Upper lobe of left lung (tissue), 6 donors: Measurements from ENCODE around the gene FBLN2. TPM values are rescaled to one million over a fixed set of nuclear protein-coding genes. Genes with fewer than 3 reads are reported as not detected.

Experiments
- ATAC-seq, 2 donors: fragments of 200-7000 bp; cut with Tn5 transposase; one replicate each; pipeline ENCODE4 v1.9.1; 2022; ENCODE audit warnings: mild to moderate bottlenecking in 2 of 2, moderate library complexity in 2 of 2; ENCODE audit not compliant: low FRiP score in 2 of 2
- DNase-seq, 2 donors: peaks; one replicate each; pipeline ENCODE4 v3.0.0-alpha.2; 2019 to 2020
- H3K27ac ChIP-seq, 4 donors: fragments of 200-600 bp; sonication (generic); one replicate each; pipeline ENCODE4 v1.5.1; 2016 to 2019
- H3K27me3 ChIP-seq, 4 donors: fragments of 200-600 bp; sonication (generic); one replicate each; pipeline ENCODE4 v1.5.1; 2017 to 2019
- H3K36me3 ChIP-seq, 4 donors: fragments of 200-600 bp; sonication (generic); one replicate each; pipeline ENCODE4 v1.5.1; 2016 to 2019
- H3K4me1 ChIP-seq, 4 donors: fragments of 200-600 bp; sonication (generic); one replicate each; pipeline ENCODE4 v1.5.1; 2018 to 2019
- H3K4me3 ChIP-seq, 4 donors: fragments of 200-600 bp; sonication (generic); one replicate each; pipeline ENCODE4 v1.5.1; 2017 to 2019; ENCODE audit warnings: mild to moderate bottlenecking in 2 of 4, moderate library complexity in 1 of 4
- H3K9me3 ChIP-seq, 4 donors: fragments of 200-600 bp; sonication (generic); one replicate each; pipeline ENCODE4 v1.5.1; 2018 to 2019
- EP300 ChIP-seq, 4 donors: sonication (generic); formaldehyde crosslinking; IDR thresholded peaks; one replicate each; pipeline ENCODE4 v1.5.1; 2017; ENCODE audit warnings: antibody characterized with exemption in 4 of 4, control low read depth in 2 of 4
- POLR2A ChIP-seq, 4 donors: fragments of 450-650 bp; IDR thresholded peaks; one replicate each; pipeline ENCODE4 v1.5.1; 2016 to 2017; ENCODE audit warnings: antibody characterized with exemption in 4 of 4, mild to moderate bottlenecking in 2 of 4
- POLR2AphosphoS5 ChIP-seq, 2 donors: sonication (generic); formaldehyde crosslinking; IDR thresholded peaks; one replicate each; pipeline ENCODE4 v1.5.1; 2017; ENCODE audit warnings: antibody characterized with exemption in 2 of 2
- WGBS, 2 donors: methylation state at CpG; one replicate each; pipeline ENCODE4 v1.1.5; 2017 to 2018; 5-methylcytosine and 5-hydroxymethylcytosine counted together
- total RNA-seq, 6 donors: library from RNA; depleted of rRNA in 4 of 6; stranded (reverse); fragments of >200 nt in 4 of 6; gene quantifications; one replicate each; pipeline versions ENCODE4 v1.1.0 to v1.2.1, GENCODE V29; 2016 to 2021
- TF ChIP-seq, protein P1 (sequence below), 6 experiments: fragments of 450-650 bp in 4 of 6; fragments of 200-600 bp in 2 of 6; sonication (generic) in 2 of 6; IDR thresholded peaks; one replicate each; pipeline ENCODE4 v1.5.1; 2016 to 2019; ENCODE audit warnings: antibody characterized with exemption in 6 of 6
- donor health status: DM: no; HTN: no; CAD: no; lungs with moderate emphysema.
- donor health status: DM: no; HTN: yes; CAD: no; lungs with severe emphysema.

FBLN2 gene
- total RNA-seq, 6 donors from 2014 or later = 2.1 to 85.7 (median 19.5) TPM

DNA sequence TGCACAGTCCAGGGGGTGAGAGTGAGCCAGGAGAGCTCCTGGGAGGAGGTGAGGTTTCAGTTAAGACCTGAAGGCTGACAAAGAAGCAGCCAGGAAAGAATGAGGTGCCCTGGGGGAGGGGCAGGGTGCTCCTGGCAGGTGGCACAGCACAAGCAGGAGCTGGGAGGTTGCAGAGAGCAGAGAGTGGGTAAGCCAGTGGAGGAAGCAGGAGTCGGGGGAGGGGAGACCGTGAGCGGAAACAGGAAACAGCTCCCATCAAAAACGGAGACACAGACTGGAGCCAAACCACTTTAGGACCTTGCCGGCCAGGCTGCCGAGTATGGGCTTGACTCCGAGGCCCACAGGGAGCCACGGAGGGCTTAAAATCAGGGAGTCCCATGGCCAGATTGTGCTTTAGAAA lies 12.1 kb upstream of the FBLN2 start:
- H3K27ac ChIP-seq = no peak overlapping the region
- ATAC-seq = no peak
- 11 to 15% methylated on average over 8 of the region's 8 CpGs for WGBS, 2 donors
- TF ChIP-seq EP300 (IDR thresholded peaks at IDR 0.05) (no peak), POLR2AphosphoS5 (IDR thresholded peaks at IDR 0.05) (no peak), POLR2A (IDR thresholded peaks at IDR 0.05) (no peak)
- TF ChIP-seq, protein P1, sequence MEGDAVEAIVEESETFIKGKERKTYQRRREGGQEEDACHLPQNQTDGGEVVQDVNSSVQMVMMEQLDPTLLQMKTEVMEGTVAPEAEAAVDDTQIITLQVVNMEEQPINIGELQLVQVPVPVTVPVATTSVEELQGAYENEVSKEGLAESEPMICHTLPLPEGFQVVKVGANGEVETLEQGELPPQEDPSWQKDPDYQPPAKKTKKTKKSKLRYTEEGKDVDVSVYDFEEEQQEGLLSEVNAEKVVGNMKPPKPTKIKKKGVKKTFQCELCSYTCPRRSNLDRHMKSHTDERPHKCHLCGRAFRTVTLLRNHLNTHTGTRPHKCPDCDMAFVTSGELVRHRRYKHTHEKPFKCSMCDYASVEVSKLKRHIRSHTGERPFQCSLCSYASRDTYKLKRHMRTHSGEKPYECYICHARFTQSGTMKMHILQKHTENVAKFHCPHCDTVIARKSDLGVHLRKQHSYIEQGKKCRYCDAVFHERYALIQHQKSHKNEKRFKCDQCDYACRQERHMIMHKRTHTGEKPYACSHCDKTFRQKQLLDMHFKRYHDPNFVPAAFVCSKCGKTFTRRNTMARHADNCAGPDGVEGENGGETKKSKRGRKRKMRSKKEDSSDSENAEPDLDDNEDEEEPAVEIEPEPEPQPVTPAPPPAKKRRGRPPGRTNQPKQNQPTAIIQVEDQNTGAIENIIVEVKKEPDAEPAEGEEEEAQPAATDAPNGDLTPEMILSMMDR (IDR thresholded peaks at IDR 0.05) = no peak
- H3K4me1 ChIP-seq = peaks cover 0 to 7% (median 3%) of the 10 kb centered on the region in 4 donors
- no peak for DNase-seq
- no peaks in the 10 kb centered on the region for H3K9me3 ChIP-seq
- H3K4me3 ChIP-seq = no peak overlapping the region
- no peaks in the 10 kb centered on the region for H3K27me3 ChIP-seq
- no peaks in the 10 kb centered on the region for H3K36me3 ChIP-seq

DNA sequence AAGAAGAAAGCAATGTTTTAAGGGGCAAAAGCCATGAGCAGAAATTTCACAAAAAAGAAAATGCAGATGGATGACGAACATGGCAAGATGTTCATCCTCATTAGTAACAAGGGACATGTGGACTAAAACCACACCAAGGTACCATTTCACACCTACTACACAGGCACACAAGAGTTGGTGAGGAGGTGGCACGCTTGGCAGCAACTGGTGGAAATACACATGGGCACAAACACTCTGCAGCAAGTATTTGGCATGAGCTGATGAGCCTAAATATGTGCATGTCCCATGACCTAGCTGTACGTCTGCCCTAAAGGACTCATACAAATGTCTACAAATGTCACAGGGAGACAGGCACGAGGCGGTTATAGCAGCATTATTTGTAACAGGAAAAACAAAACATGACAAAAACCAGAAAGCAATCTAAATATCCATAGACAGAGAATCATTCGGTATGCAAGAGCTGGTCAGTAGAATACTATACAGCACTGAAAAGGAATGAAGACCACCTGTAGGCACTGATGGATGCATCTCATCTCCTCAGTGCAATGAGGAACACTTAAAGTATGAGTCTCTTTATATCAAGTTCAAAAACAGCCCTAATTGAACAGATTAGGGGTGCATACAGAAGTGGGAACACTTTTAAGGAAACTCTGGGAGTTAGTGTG lies 11.5 kb upstream of the FBLN2 start:
- Histone ChIP-seq H3K27ac (no peak overlapping the region), H3K4me3 (no peak overlapping the region), H3K36me3 (no peaks in the 10 kb centered on the region), H3K4me1 (peaks cover 0 to 7% (median 3%) of the 10 kb centered on the region in 4 donors), H3K27me3 (no peaks in the 10 kb centered on the region), H3K9me3 (no peaks in the 10 kb centered on the region)
- DNase-seq (no peak), ATAC-seq (no peak)
- TF ChIP-seq, protein P1 (IDR thresholded peaks at IDR 0.05) = no peak
- TF ChIP-seq POLR2AphosphoS5 (IDR thresholded peaks at IDR 0.05) = no peak
- TF ChIP-seq POLR2A (IDR thresholded peaks at IDR 0.05) = no peak
- TF ChIP-seq EP300 (IDR thresholded peaks at IDR 0.05) = no peak
- WGBS, 2 donors = 89 to 92% methylated on average over 6 of the region's 6 CpGs

DNA sequence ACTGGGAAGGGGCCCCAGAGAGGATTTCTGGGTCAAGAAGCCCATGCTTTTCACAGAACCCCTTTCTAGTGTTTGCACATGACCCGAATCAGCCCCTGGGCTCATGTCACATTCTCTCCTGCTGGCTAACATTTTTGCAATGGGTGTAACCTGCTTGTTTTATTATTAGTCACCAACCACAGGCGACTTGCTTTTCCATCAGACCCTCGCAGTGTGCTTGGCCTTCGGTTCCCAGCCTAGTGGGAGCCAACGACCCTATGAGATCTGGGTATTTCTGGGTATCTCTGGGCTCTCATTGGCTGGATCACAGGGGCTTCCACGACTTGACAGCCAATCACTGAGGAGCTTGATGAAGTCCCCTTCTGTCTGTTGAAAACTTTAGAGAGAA lies 11.0 kb upstream of the FBLN2 start:
- Histone ChIP-seq H3K4me3 (no peak overlapping the region), H3K4me1 (peaks cover 0 to 7% (median 3%) of the 10 kb centered on the region in 4 donors), H3K27ac (no peak overlapping the region), H3K27me3 (no peaks in the 10 kb centered on the region), H3K36me3 (no peaks in the 10 kb centered on the region), H3K9me3 (no peaks in the 10 kb centered on the region)
- WGBS, 2 donors = 62 to 77% methylated on average over 6 of the region's 6 CpGs
- DNase-seq (no peak), ATAC-seq (peak in 1 of 2 donors; percentile 78)
- TF ChIP-seq, protein P1 (IDR thresholded peaks at IDR 0.05) = no peak
- no peak for TF ChIP-seq POLR2A (IDR thresholded peaks at IDR 0.05)
- TF ChIP-seq EP300 (IDR thresholded peaks at IDR 0.05) = no peak
- TF ChIP-seq POLR2AphosphoS5 (IDR thresholded peaks at IDR 0.05) = no peak

DNA sequence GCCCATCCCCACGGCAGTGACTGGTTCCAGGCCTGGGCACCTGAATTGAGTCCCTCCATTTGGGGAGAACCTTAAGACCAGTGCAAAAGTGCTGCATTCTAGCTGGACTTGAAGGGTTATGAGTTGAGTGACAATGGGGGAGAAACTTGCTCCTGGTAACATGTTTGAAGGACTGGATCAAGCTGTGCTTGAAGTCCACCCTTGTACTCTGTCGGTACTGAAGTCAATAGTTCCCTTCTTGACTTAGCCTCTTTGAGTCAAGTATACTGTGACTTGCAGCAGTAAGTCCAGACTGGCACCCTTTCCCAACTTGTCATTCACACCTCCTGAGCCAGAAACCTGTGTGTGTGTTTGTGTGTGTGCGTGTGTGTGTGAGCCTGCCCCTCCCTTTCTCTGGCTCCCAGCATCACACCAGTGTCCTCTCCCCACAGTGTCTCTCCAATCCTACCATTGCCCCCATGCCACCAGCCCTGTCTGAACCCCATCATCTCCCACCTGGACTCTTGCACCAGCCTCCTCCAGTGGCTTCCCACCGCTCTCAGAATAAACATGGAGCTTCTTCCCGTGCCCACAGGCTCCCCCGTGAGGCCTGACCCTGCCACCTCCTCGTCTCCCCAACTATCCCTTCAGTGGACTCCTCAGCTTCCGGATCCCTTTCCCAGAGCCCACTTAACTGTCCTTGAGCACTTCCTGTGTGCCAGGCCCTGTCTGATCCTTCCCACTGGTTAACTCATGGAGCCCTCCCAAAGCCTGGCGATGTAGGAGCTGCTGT lies 10.2 kb upstream of the FBLN2 start:
- ATAC-seq (no peak), DNase-seq (no peak)
- no peak overlapping the region for H3K27ac ChIP-seq
- WGBS, 2 donors = 79 to 86% methylated on average over 8 to 9 of the region's 9 CpGs
- TF ChIP-seq POLR2A (IDR thresholded peaks at IDR 0.05) (no peak), EP300 (IDR thresholded peaks at IDR 0.05) (no peak), POLR2AphosphoS5 (IDR thresholded peaks at IDR 0.05) (no peak)
- TF ChIP-seq, protein P1 (IDR thresholded peaks at IDR 0.05) = no peak
- no peaks in the 10 kb centered on the region for H3K9me3 ChIP-seq
- peaks cover 0 to 7% (median 3%) of the 10 kb centered on the region in 4 donors for H3K4me1 ChIP-seq
- H3K4me3 ChIP-seq = no peak overlapping the region
- H3K27me3 ChIP-seq = no peaks in the 10 kb centered on the region
- no peaks in the 10 kb centered on the region for H3K36me3 ChIP-seq
